Measurements from ENCODE around the gene ILF2.

Gene ILF2

GRCh38 chr1:153612111-153612754, 58.6 kb downstream of the ILF2 start:
- no peak for TF ChIP-seq CSDC2 (CRISPR knock-in tag; IDR thresholded peaks at IDR 0.05)
- no peak for TF ChIP-seq ZNF8 (CRISPR knock-in tag; IDR thresholded peaks at IDR 0.05)
- no peak for TF ChIP-seq SNAI2 (CRISPR knock-in tag; IDR thresholded peaks at IDR 0.05)
- no peak for TF ChIP-seq POU6F1 (CRISPR knock-in tag; IDR thresholded peaks at IDR 0.05; ENCODE audit: borderline replicate concordance, low read depth)
- TF ChIP-seq ZFP30 (CRISPR knock-in tag; IDR thresholded peaks at IDR 0.05): no peak
- no peak for TF ChIP-seq ZNF565 (CRISPR knock-in tag; conservative IDR thresholded peaks at IDR 0.05; ENCODE audit: low read depth)
- no peak for ATAC-seq

All from SK-N-SH treated with all-trans-retinoic acid at 6 μM for 48 hours (cell line).